Measurements from ENCODE around the gene OPRM1.

- TF ChIP-seq CTCF (IDR thresholded peaks at IDR 0.05) (no peak), POLR2AphosphoS5 (IDR thresholded peaks at IDR 0.05) (no peak)
These were observed 37.4 kb upstream of the OPRM1 start for GRCh38 chr6:154001494-154002285.

All from esophagus muscularis mucosa (tissue), 3 donors.